ENCODE measurements around the gene LMNA.
"Not testable (repeated sequence)": the region's sequence is repeated elsewhere in the genome, so short reads cannot be mapped to it uniquely, and the experiment has no call there.

LMNA gene

DNA sequence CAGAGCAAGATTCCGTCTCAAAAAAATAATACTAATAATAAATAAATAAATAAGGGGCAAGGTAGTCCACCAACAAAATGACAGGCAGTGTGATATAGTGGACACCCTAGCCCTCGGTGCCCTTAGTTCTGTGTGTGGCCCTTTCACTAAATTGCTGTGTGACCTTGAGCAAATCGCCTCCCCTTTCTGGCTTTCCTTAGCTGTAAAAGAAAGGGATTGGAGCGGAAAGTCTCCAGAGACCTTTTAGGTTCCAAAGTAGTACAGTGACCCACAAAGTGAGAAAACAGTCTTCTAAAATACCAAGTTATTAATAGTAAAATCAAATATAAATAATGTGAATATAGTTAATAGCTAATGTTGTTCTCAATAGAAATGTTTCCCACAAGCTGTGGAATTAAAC is 7.6 kb downstream of the LMNA start:
- DNase-seq (ENCODE audit: low spot score): no peak

DNA sequence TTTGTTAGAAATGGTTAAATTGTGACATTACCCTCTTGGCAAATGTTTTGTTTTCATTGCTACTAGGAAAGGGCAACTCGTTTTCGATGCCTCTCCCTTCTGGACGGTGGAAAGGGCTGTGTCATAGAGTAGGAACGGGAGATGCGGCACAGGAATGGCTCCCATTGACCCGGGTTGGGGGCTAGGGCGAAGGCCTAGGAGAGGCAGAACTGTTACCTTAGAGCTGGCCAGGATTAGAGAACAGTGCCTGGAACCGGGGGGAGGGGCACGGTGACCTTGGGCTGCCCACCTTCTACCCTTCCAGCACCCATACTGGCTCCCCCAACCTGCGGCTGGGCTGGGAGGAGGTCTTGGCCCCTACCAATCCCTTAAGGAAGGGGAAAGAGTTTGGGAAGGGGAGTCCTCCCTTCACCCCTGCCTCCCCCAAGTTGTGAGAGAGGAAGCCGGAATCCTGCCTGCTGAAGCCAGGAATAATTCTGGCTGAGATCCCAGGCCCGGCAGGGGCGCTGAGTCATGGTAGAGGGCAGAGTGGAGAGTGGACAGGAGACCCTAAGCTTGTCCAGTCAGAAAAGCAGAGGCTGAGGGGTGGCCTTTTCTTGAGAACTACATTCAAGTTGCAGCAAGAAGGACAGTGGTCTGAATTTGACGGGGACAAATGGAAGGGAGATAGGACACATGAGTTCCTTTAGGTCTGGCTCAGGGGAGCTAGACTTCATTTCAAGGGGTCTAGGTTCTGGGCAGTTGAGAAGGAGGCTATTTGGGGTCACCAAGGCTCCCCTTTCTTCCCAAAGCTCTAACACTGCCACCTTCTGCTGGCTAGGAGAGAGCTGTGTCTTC is 8.2 kb downstream of the LMNA start:
- no peak for DNase-seq (ENCODE audit: low spot score)

GRCh38 chr1:156123356-156124196 is 9.1 kb downstream of the LMNA start:
- DNase-seq (ENCODE audit: low spot score): peak; percentile 94

DNA sequence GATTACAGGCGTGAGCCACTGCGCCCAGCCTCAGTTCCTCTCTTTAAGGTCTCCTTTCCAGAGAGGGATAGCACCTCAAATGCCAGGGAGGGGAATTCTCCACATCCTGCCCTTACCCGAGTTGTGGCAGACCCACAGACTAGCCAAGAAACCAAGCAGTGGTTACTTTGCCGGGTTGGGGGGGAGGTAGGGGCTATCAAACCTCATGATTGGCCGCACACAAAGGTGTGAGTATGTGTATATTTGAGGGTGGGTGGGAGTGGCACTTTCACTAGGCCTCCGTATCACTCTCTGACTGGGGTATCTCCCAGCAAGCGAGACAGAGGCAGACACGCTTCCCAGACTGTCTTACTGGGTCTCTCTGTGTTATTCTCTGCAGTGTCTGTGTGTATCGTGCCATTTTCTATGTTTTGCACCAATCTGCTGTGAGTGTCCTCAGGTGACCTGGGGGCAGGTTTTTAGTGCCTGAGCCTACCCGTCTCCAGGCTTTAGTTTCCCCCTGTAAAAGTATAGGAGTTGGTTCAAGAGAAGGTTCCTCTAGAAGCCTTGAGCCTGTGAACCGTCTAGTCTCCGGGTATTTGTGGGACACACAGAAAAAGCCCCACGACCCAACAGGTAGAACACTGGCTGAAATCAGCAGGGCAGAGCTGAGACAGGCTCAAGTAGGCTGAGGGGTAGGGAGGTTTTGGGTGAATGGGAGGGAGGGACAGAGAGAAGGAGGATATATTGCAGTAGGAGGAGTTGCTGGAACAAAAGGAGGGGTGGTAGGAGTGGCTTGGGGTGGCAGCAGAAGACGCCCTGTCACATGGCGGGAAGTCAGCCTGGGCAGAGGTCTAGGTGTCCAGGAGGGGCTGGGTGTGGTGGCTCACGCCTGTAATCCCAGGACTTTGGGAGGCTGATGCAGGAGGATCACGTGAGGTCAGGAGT is 10.3 kb downstream of the LMNA start:
- peak; percentile 61 for DNase-seq (ENCODE audit: low spot score)

DNA sequence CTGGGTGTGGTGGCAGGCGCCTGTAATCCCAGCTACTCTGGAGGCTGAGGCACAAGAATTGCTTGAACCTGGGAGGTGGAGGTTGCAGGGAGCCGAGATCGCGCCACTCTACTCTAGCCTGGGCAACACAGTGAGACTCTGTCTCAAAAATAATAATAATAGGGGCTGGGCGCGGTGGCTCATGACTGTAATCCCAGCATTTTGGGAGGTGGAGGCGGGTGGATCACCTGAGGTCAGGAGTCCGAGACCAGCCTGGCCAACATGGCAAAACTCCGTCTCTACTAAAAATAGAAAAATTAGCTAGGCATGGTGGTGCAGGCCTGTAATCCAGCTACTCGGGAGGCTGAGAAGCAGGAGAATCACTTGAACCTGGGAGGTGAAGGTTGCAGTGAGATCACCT is 11.0 kb downstream of the LMNA start:
- not testable (repeated sequence) for DNase-seq (ENCODE audit: low spot score)

DNA sequence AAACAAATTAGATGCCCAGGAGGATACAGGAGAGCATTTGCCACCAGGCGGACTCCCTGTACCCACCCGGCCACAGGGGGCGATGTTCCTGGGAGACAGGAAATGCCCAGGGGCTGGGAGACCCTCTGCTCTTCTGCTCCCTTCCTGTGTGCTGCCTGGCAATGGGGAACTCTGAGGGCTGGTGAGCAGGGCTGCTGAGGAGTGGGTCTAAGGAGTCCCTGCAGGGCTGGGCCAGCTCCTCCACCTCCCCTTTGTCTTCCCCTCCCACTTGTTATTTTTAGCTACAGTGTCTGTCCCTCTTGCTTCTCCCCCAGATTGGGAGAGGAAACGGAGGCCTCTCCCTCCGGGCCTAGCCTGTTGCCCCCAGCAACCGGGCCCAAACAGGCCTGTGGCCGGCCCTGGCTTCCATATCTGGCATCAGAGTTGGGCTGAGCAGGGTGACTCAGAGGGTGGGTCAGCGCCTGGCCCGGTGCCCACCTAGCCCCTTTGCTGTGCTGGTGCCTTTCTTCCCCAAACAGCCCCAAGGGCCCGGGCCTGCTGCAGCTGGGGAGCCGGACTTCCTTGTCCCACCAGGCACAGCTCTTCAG is 11.6 kb downstream of the LMNA start:
- peak; percentile 84 for DNase-seq (ENCODE audit: low spot score)

- peak; percentile 72 for DNase-seq (ENCODE audit: low spot score)
Observed at GRCh38 chr1:156126630-156127534, 12.4 kb downstream of the LMNA start.

DNA sequence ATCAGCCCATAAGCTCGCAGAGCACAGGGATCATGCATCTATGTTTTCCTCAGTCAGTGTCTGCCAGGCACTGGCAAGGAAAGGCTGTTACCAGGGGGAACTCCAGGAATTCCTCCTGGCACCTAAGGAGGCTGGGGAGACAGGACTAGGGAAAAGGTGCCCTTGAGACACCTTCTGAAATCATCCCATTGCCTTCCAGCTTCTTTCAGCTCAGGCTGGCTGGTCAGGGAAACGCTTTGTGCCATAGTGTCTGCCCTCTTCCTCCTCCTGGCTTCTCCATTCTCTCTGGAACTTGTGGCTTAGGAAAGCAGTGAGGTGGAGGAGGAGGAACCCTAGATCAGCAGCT is 13.8 kb downstream of the LMNA start:
- DNase-seq (ENCODE audit: low spot score): no peak

DNA sequence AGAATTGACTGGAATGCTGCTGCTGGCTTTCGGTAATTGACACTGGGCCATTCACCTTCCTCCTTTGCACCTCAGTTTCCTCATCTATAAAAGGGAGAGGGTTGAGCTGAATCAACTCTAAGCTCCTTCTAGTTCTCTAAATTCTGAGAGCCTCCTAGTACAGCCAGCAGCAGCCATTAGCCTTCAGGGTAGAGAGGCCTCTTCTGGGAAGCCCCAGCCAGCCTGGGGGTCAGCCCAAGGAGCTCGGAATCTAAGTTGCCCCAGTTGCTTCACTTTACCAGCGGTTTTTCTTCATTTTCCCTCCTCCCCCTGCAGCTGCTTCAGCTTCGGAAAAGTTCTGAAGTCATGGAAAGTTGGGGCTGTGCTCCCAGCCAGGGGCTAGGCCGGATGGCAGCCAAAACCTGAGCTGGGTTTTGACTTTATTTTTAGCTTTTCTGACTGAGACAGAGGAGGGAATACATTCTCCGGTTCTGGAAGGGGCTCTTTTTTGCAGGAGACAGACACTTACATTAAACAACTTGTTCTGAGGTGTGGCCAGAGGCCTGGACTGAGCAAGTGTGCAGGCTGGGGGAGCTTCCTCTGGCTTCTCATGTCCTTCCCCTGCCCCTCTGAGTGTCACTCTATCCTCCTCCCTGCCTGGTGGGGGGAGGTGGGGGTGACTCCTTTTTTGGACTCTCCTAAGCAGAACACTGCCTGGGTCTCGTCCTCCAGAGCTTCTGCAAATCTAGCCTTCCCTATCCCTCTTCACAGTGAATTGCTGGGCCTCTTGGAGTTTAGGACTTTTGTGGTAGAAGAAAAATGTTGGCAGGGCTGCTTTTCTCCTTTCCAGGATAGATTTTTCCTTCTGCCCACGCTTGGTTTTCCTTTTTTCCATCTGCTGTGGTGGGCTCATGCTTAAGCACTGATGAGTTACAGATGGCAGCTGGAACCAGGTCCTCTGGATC is 14.4 kb downstream of the LMNA start:
- DNase-seq (ENCODE audit: low spot score): no peak

DNA sequence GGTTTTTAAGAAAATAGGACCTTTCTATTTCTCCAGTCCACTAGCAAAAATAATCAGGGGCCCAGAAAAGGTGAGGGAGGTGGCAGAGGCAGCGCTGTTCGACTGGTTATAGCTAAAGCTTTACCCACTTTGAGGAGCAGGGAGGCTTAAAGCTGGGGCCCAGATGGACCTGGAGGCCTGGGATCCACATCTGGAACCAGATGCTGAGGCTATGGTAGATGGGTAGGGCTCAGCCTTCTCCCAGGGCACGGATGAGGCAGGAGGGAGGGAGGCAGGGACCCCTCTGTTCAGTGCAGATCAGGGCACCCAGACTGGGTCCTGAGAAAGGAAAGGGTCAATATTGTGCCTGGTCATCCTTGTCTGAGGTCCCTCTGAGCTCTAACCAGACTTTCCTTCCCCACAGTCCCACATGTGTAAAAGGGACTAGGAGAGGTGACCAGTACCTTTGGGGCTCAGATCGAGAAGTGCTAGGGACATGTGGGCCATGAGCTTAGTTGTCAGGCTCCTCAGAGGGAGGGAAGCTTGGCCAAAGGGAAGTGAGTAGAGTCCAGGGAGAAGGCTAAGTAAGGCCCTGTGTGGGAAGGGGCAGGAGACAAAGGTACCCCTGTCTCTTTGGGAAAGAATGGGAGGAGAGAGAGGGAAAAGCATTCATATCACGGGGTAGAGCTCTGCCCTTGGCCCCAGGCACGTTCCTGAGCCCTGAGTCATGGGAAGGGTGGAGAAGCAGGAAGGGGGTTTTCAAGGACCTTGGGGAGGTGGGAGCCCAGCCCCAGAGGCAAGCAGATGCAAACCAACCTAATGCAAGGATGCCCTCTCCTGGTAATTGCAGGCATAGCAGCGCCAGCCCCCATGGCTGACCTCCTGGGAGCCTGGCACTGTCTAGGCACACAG is 15.4 kb downstream of the LMNA start:
- peak; percentile 80 for DNase-seq (ENCODE audit: low spot score)

DNA sequence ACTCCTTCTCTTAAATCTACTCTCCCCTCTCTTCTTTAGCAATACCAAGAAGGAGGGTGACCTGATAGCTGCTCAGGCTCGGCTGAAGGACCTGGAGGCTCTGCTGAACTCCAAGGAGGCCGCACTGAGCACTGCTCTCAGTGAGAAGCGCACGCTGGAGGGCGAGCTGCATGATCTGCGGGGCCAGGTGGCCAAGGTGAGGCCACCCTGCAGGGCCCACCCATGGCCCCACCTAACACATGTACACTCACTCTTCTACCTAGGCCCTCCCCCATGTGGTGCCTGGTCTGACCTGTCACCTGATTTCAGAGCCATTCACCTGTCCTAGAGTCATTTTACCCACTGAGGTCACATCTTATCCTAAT is 16.0 kb downstream of the LMNA start:
- no peak for DNase-seq (ENCODE audit: low spot score)

- DNase-seq (ENCODE audit: low spot score): no peak
Observed at GRCh38 chr1:156134716-156135435, 20.4 kb downstream of the LMNA start.

DNA sequence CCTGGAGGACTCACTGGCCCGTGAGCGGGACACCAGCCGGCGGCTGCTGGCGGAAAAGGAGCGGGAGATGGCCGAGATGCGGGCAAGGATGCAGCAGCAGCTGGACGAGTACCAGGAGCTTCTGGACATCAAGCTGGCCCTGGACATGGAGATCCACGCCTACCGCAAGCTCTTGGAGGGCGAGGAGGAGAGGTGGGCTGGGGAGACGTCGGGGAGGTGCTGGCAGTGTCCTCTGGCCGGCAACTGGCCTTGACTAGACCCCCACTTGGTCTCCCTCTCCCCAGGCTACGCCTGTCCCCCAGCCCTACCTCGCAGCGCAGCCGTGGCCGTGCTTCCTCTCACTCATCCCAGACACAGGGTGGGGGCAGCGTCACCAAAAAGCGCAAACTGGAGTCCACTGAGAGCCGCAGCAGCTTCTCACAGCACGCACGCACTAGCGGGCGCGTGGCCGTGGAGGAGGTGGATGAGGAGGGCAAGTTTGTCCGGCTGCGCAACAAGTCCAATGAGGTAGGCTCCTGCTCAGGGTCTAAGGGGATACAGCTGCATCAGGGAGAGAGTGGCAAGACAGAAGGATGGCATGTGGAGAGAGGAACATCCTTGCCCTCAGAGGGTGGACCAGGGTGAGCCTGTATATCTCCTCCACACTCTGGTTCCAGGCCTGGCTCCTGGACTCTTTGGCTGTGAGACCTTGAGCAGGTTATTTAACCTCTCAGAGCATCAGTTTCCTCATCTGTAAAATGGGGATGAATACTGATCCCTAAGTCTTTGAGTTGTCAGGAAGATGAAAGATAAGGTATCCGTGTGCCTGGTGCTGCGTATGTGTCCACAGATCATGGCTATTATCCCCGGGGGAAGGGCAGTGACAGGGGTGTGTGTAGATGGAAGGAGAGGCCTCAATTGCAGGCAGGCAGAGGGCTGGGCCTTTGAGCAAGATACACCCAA is 21.7 kb downstream of the LMNA start:
- DNase-seq (ENCODE audit: low spot score): no peak

DNA sequence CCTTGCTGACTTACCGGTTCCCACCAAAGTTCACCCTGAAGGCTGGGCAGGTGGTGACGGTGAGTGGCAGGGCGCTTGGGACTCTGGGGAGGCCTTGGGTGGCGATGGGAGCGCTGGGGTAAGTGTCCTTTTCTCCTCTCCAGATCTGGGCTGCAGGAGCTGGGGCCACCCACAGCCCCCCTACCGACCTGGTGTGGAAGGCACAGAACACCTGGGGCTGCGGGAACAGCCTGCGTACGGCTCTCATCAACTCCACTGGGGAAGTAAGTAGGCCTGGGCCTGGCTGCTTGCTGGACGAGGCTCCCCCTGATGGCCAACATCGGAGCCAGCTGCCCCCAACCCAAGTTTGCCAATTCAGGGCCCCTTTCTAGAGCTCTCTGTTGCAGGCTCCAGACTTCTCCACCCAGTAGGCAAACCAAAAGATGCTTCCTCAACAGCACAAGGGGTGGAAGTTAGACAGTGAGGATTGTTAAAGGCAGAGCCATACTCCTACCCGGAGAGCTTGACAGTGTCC is 22.5 kb downstream of the LMNA start:
- DNase-seq (ENCODE audit: low spot score): no peak

DNA sequence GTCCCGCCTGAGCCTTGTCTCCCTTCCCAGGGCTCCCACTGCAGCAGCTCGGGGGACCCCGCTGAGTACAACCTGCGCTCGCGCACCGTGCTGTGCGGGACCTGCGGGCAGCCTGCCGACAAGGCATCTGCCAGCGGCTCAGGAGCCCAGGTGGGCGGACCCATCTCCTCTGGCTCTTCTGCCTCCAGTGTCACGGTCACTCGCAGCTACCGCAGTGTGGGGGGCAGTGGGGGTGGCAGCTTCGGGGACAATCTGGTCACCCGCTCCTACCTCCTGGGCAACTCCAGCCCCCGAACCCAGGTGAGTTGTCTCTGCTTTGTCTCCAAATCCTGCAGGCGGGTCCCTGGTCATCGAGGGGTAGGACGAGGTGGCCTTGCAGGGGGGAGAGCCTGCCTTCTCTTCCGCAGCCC is 24.0 kb downstream of the LMNA start:
- no peak for DNase-seq (ENCODE audit: low spot score)

GRCh38 chr1:156140879-156141707 is 26.6 kb downstream of the LMNA start:
- DNase-seq (ENCODE audit: low spot score): no peak

All from hematopoietic multipotent progenitor cell treated with erythropoietin and hydrocortisone succinate and interleukin-3 and kit ligand, for 15 days (in vitro differentiated cells).